ENCODE measurements around the gene RAB36. TPM values are rescaled to one million over a fixed set of nuclear protein-coding genes. Genes with fewer than 3 reads are reported as not detected.
A peak's percentile ranks its signal among the peaks of the same experiment; 100 is the strongest.

The RAB36 gene
- polyA plus RNA-seq, 4 donors: 0.27 to 1.7 (median 0.92) TPM; not detected in 1

DNA sequence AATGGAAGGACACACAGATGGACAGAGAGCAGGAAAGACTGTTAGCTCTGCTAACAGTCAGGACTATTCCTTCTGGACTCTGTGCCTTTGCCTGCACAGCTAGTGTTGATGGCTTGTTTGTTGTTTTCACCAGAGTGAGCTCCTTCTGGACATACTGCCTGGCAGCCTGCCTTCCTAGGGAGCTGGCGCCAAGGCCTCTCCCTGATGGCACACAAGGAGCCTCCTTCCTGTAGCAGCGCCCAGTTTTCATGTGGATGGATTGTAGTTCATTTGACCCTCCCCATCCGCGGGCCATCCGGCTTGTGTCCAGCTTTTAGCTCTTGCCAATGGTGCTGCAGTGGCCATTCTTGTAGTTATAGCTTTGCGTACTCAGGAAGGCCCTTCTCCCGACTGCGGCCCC lies 18.4 kb downstream of the RAB36 start:
- Histone ChIP-seq H3K27me3 (ENCODE audit: control insufficient read depth in 3 of 3, insufficient read depth in 3 of 3, low read length in 3 of 3) (no peaks in the 10 kb centered on the region), H3K36me3 (ENCODE audit: control insufficient read depth in 3 of 3, insufficient read depth in 2 of 3, low read depth in 1 of 3, low read length in 3 of 3) (peaks cover 0 to 5% (median 0%) of the 10 kb centered on the region in 3 donors), H3K9me3 (ENCODE audit: control insufficient read depth in 2 of 2, insufficient read depth in 1 of 2, low read depth in 1 of 2, low read length in 1 of 2) (no peaks in the 10 kb centered on the region), H3K27ac (ENCODE audit: low read depth in 1 of 3, low read length in 2 of 3) (no peak overlapping the region), H3K4me1 (ENCODE audit: control insufficient read depth in 3 of 3, insufficient read depth in 2 of 3, low read depth in 1 of 3, low read length in 2 of 3) (no peaks in the 10 kb centered on the region), H3K4me3 (ENCODE audit: low read depth in 1 of 3, low read length in 3 of 3) (no peak overlapping the region)
- WGBS, 3 donors: 75 to 83% (median 76%) methylated on average over 8 of the region's 8 CpGs
- no peak for DNase-seq
- FAIRE-seq: no peak

DNA sequence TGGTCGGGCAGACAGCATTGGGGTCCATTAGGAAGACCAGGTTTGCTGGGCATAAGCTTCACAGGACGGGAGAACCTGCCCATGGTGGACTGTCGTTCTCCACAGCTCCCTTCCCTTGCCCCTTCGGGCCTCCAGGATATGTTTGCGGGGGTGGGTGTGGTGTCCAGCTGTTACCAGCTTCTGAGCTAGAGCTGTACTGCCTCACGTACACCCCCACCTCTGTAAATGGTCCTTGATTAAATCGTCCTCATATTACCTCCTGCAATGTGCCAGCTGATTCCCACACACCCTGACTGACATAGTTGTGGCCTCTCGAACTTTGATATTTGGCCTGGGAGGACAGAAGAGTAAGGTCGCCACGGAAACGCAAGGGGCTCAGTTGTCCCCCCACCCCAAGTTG lies 18.8 kb downstream of the RAB36 start:
- no peak for FAIRE-seq
- no peaks in the 10 kb centered on the region for H3K27me3 ChIP-seq (ENCODE audit: control insufficient read depth in 3 of 3, insufficient read depth in 3 of 3, low read length in 3 of 3)
- peaks cover 0 to 5% (median 0%) of the 10 kb centered on the region in 3 donors for H3K36me3 ChIP-seq (ENCODE audit: control insufficient read depth in 3 of 3, insufficient read depth in 2 of 3, low read depth in 1 of 3, low read length in 3 of 3)
- DNase-seq: no peak
- H3K4me3 ChIP-seq (ENCODE audit: low read depth in 1 of 3, low read length in 3 of 3): no peak overlapping the region
- WGBS, 3 donors: 64 to 70% (median 69%) methylated on average over 10 to 11 of the region's 11 CpGs
- H3K4me1 ChIP-seq (ENCODE audit: control insufficient read depth in 3 of 3, insufficient read depth in 2 of 3, low read depth in 1 of 3, low read length in 2 of 3): no peaks in the 10 kb centered on the region
- H3K9me3 ChIP-seq (ENCODE audit: control insufficient read depth in 2 of 2, insufficient read depth in 1 of 2, low read depth in 1 of 2, low read length in 1 of 2): no peaks in the 10 kb centered on the region
- H3K27ac ChIP-seq (ENCODE audit: low read depth in 1 of 3, low read length in 2 of 3): no peak overlapping the region

DNA sequence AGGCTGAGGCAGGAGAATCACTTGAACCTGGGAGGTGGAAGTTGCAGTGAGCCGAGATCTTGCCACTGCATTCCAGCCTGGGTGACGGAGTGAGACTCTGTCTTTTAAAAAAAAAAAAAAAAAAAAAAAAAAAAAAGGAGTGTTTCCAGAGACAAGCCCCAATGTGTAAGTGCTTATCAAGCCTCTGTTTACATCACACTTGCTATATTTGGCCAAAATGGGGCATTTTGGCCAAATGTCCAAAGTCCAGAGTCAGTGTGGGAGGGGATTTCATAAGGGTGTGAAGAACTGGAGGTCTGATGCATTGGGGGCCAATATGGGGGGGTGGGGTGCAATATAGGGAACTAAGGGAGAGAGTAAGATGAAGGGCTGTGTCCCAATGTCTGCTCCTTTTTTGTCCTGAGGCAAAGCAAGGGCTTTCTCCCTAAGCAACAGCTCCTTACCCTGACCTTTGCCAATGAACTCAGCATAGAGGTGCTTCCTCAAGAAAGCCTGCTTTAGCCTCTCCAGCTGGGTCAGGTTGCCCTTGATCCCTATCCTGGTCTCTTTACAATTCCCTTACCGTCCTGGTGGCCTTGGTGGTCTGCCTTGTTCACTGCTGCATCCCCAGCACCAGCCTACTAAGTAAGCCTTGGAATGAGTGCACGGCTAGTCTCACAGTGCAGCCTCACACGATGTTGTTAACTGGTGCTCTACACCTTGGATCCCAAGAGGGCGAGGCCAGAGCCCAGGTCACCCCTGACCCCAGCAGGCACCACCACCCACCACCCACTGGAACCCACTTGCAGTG lies 21.0 kb downstream of the RAB36 start:
- H3K9me3 ChIP-seq (ENCODE audit: control insufficient read depth in 2 of 2, insufficient read depth in 1 of 2, low read depth in 1 of 2, low read length in 1 of 2): no peaks in the 10 kb centered on the region
- WGBS, 3 donors: 73 to 76% (median 74%) methylated on average over 6 of the region's 6 CpGs
- H3K36me3 ChIP-seq (ENCODE audit: control insufficient read depth in 3 of 3, insufficient read depth in 2 of 3, low read depth in 1 of 3, low read length in 3 of 3): peaks cover 0 to 5% (median 0%) of the 10 kb centered on the region in 3 donors
- no peak for DNase-seq
- no peak overlapping the region for H3K27ac ChIP-seq (ENCODE audit: low read depth in 1 of 3, low read length in 2 of 3)
- H3K4me1 ChIP-seq (ENCODE audit: control insufficient read depth in 3 of 3, insufficient read depth in 2 of 3, low read depth in 1 of 3, low read length in 2 of 3): no peaks in the 10 kb centered on the region
- FAIRE-seq: no peak
- H3K4me3 ChIP-seq (ENCODE audit: low read depth in 1 of 3, low read length in 3 of 3): no peak overlapping the region
- H3K27me3 ChIP-seq (ENCODE audit: control insufficient read depth in 3 of 3, insufficient read depth in 3 of 3, low read length in 3 of 3): no peaks in the 10 kb centered on the region

DNA sequence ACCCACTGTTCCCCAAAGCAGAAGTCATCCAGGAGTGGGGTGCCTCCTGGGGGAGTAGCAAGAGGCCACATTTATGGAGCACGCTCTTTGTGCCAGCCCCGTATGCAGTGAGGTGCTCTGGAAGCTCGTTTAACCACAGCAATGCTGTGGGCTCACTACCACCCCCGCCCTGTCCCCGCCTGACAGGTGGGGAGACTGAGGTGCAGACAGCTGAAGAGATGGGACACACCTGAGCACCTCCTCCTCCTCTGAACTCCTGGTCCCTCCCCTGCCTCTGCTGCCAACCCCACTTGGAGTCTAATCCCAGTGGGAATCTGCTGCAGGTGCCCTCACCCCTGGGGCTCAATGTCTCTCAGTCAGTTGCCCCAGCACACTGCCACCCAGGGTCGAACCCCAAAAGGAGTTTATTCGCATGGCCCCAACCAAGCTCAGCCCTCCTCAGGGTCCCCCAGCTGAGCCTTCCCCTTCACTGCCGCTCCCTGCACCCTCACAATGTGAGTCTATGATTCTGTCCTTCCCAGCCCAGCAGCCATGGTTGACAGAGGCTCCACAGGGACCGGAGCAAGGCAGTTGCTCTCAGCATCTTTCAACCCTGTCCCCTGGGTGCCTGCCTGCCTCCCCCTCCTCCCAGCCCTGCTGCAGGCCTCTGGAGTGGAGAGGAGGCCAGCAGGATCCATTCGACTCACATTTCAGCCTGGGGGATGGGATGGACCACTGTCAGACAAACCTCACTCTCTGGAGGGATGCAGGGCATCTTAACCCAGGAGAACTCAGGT lies 21.8 kb downstream of the RAB36 start:
- no peak for DNase-seq
- H3K36me3 ChIP-seq (ENCODE audit: control insufficient read depth in 3 of 3, insufficient read depth in 2 of 3, low read depth in 1 of 3, low read length in 3 of 3): peaks cover 0 to 2% (median 0%) of the 10 kb centered on the region in 3 donors
- H3K27ac ChIP-seq (ENCODE audit: low read depth in 1 of 3, low read length in 2 of 3): no peak overlapping the region
- H3K9me3 ChIP-seq (ENCODE audit: control insufficient read depth in 2 of 2, insufficient read depth in 1 of 2, low read depth in 1 of 2, low read length in 1 of 2): no peaks in the 10 kb centered on the region
- no peak overlapping the region for H3K4me3 ChIP-seq (ENCODE audit: low read depth in 1 of 3, low read length in 3 of 3)
- WGBS, 3 donors: 76 to 79% (median 77%) methylated on average over 10 of the region's 10 CpGs
- H3K4me1 ChIP-seq (ENCODE audit: control insufficient read depth in 3 of 3, insufficient read depth in 2 of 3, low read depth in 1 of 3, low read length in 2 of 3): no peaks in the 10 kb centered on the region
- no peaks in the 10 kb centered on the region for H3K27me3 ChIP-seq (ENCODE audit: control insufficient read depth in 3 of 3, insufficient read depth in 3 of 3, low read length in 3 of 3)
- FAIRE-seq: no peak

DNA sequence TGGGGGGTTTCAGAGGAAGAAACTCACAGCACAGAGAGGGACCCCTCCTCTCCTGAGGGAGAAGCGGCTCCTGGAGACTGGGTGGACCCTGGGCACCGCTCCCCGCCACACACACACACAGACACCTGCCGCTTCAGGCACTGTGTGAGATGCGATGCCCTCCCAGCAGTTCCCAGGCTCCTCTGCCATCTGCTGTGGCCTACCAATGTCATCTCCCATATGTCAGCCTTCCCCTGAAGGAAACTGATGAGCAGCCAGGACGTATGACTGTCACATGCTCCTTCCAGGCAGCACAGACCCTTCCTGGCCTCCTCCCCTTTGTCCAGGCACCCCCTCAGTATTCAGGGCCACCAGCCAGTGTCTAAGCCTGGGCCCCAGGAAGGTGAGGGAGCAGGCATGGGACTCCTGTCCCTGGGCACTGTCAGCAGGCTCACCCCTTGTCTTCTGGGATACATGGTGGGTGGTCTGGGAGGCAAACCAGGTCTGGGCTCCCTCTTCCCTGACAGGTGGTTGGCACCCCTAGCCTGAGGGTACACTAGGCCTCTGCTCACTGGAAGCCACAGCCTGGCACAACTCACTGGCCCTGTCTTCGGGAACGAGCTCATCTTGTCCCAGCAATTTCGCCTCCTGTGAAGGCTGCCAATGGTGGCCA lies 23.2 kb downstream of the RAB36 start:
- Histone ChIP-seq H3K9me3 (ENCODE audit: control insufficient read depth in 2 of 2, insufficient read depth in 1 of 2, low read depth in 1 of 2, low read length in 1 of 2) (no peaks in the 10 kb centered on the region), H3K27ac (ENCODE audit: low read depth in 1 of 3, low read length in 2 of 3) (no peak overlapping the region), H3K27me3 (ENCODE audit: control insufficient read depth in 3 of 3, insufficient read depth in 3 of 3, low read length in 3 of 3) (no peaks in the 10 kb centered on the region), H3K36me3 (ENCODE audit: control insufficient read depth in 3 of 3, insufficient read depth in 2 of 3, low read depth in 1 of 3, low read length in 3 of 3) (no peaks in the 10 kb centered on the region), H3K4me3 (ENCODE audit: low read depth in 1 of 3, low read length in 3 of 3) (no peak overlapping the region), H3K4me1 (ENCODE audit: control insufficient read depth in 3 of 3, insufficient read depth in 2 of 3, low read depth in 1 of 3, low read length in 2 of 3) (no peaks in the 10 kb centered on the region)
- 91 to 94% (median 93%) methylated on average over 8 to 9 of the region's 9 CpGs for WGBS, 3 donors
- no peak for DNase-seq
- no peak for FAIRE-seq

DNA sequence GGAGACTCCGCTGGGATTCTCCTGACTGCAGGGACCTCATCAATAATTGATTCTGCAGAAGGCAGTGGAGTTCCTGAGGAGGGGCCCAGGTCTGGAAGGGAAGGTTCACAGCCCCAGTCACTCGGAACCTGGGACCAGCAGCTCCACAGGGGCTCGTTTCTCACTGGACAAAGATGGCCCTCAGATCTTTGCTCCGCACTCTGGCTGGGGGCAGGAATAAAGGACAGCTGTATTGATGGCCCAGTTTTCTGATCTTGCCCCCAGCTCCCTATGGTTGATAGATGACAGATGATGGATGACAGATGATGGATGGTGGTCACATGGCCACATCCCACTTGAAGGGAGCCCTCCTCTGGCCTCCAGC lies 23.7 kb downstream of the RAB36 start:
- no peak overlapping the region for H3K27ac ChIP-seq (ENCODE audit: low read depth in 1 of 3, low read length in 2 of 3)
- H3K36me3 ChIP-seq (ENCODE audit: control insufficient read depth in 3 of 3, insufficient read depth in 2 of 3, low read depth in 1 of 3, low read length in 3 of 3): no peaks in the 10 kb centered on the region
- 89 to 95% (median 90%) methylated on average over 4 of the region's 4 CpGs for WGBS, 3 donors
- no peaks in the 10 kb centered on the region for H3K9me3 ChIP-seq (ENCODE audit: control insufficient read depth in 2 of 2, insufficient read depth in 1 of 2, low read depth in 1 of 2, low read length in 1 of 2)
- no peak overlapping the region for H3K4me3 ChIP-seq (ENCODE audit: low read depth in 1 of 3, low read length in 3 of 3)
- DNase-seq (no peak), FAIRE-seq (no peak)
- H3K4me1 ChIP-seq (ENCODE audit: control insufficient read depth in 3 of 3, insufficient read depth in 2 of 3, low read depth in 1 of 3, low read length in 2 of 3): no peaks in the 10 kb centered on the region
- no peaks in the 10 kb centered on the region for H3K27me3 ChIP-seq (ENCODE audit: control insufficient read depth in 3 of 3, insufficient read depth in 3 of 3, low read length in 3 of 3)

DNA sequence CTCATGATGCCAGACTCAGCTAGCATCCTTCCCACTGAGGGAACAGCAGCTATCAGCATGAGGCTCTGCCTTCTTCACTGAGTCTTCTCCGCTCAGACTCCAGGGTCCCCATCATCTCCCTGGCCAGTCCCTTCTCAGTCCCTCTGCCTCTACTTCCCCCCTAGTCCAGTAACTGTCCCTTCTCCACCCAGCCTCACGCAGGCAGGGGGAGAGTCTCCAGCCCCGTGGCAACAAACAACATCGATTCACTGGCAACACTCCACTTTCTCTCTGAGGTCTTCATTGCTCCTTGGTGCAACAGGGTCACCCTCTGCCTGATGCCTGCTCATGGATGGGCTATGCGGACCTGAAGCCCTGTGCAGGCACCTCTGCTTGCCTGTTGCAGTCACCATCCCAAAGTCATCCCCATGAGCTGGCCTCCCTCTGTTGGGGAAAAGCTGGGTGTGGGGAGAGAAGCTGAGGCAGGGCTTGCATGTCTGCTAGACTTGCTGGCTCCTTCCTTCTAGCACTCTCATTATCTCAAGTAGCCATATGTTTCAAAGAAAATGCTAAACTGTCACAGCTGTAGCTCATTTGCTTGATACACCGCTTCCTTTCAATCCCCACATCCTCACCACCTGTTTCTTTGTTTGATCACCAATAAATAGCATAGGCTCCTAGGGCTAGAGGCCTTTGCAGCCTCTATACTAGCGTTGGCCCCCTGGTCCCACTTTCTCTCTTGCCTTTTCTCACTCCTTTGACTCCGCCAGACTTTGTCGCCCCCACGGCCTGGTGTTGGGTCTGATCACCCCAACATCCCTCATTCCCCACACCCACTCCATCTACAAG lies 30.8 kb downstream of the RAB36 start:
- WGBS, 3 donors: 80 to 93% (median 88%) methylated on average over 10 of the region's 10 CpGs
- no peak for FAIRE-seq
- Histone ChIP-seq H3K9me3 (ENCODE audit: control insufficient read depth in 2 of 2, insufficient read depth in 1 of 2, low read depth in 1 of 2, low read length in 1 of 2) (peaks cover 0 to 23% of the 10 kb centered on the region in 2 donors), H3K36me3 (ENCODE audit: control insufficient read depth in 3 of 3, insufficient read depth in 2 of 3, low read depth in 1 of 3, low read length in 3 of 3) (no peaks in the 10 kb centered on the region), H3K27ac (ENCODE audit: low read depth in 1 of 3, low read length in 2 of 3) (peak overlapping the region in 1 of 3 donors; percentile 22), H3K4me3 (ENCODE audit: low read depth in 1 of 3, low read length in 3 of 3) (no peak overlapping the region), H3K4me1 (ENCODE audit: control insufficient read depth in 3 of 3, insufficient read depth in 2 of 3, low read depth in 1 of 3, low read length in 2 of 3) (peaks cover 0 to 14% (median 0%) of the 10 kb centered on the region in 3 donors), H3K27me3 (ENCODE audit: control insufficient read depth in 3 of 3, insufficient read depth in 3 of 3, low read length in 3 of 3) (no peaks in the 10 kb centered on the region)
- peak in 1 of 2 donors; percentile 29 for DNase-seq

DNA sequence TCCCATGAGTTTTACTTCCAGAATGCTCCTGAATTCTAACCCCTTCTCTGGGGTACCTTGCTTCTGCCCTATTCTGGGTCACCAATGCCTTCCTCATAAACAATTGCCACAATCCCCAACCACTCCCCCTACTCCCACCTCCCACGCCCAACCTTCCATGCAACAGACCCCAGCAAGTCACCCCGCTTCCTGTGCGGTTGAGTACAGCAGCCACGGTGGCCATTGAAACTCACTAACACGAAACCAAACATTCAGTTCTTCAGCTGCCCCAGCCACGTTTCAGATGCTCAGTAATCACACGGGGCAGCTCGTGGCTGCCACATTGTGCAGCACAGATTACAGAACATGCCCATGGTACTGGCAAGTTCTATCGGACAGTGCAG lies 31.4 kb downstream of the RAB36 start:
- DNase-seq: no peak
- FAIRE-seq: no peak
- peaks cover 0 to 16% (median under 1%) of the 10 kb centered on the region in 3 donors for H3K4me1 ChIP-seq (ENCODE audit: control insufficient read depth in 3 of 3, insufficient read depth in 2 of 3, low read depth in 1 of 3, low read length in 2 of 3)
- H3K36me3 ChIP-seq (ENCODE audit: control insufficient read depth in 3 of 3, insufficient read depth in 2 of 3, low read depth in 1 of 3, low read length in 3 of 3): peaks cover 0 to 2% (median 0%) of the 10 kb centered on the region in 3 donors
- H3K4me3 ChIP-seq (ENCODE audit: low read depth in 1 of 3, low read length in 3 of 3): no peak overlapping the region
- 77 to 87% (median 84%) methylated on average over 9 of the region's 9 CpGs for WGBS, 3 donors
- no peak overlapping the region for H3K27ac ChIP-seq (ENCODE audit: low read depth in 1 of 3, low read length in 2 of 3)
- peaks cover 0 to 23% of the 10 kb centered on the region in 2 donors for H3K9me3 ChIP-seq (ENCODE audit: control insufficient read depth in 2 of 2, insufficient read depth in 1 of 2, low read depth in 1 of 2, low read length in 1 of 2)
- H3K27me3 ChIP-seq (ENCODE audit: control insufficient read depth in 3 of 3, insufficient read depth in 3 of 3, low read length in 3 of 3): no peaks in the 10 kb centered on the region

Measured in small intestine (tissue), 7 donors.